Psoas muscle (tissue), 8 donors: ENCODE measurements around the gene LETM1. TPM values are rescaled to one million over a fixed set of nuclear protein-coding genes. Genes with fewer than 3 reads are reported as not detected.
A peak's percentile ranks its signal among the peaks of the same experiment; 100 is the strongest.

Experiments
- ATAC-seq, 4 donors: fragments of 200-7000 bp; cut with Tn5 transposase; one replicate each; pipeline ENCODE4 v1.9.1; 2020; ENCODE audit warnings: moderate library complexity in 3 of 4, mild to moderate bottlenecking in 2 of 4
- DNase-seq, 2 donors: peaks; one replicate each; pipeline ENCODE4 v3.0.0-alpha.2; 2020
- H3K27ac ChIP-seq: fragments of 200-600 bp; one replicate; pipeline ENCODE4 v1.8.0; 2022
- H3K27me3 ChIP-seq, 3 donors: fragments of 200-600 bp in 1 of 3; one replicate each; pipeline versions ENCODE4 v1.6.1 to v1.8.0; 2013 to 2022; ENCODE audit warnings: low read length in 2 of 3, mild to moderate bottlenecking in 2 of 3, moderate library complexity in 1 of 3; ENCODE audit not compliant: insufficient read depth in 3 of 3
- H3K36me3 ChIP-seq, 2 donors: fragments of 200-600 bp in 1 of 2; one replicate each; pipeline versions ENCODE4 v1.6.1 to v1.8.0; 2013 to 2022; ENCODE audit warnings: low read depth in 1 of 2, mild to moderate bottlenecking in 1 of 2, moderate library complexity in 1 of 2; ENCODE audit not compliant: insufficient read depth in 1 of 2
- H3K4me1 ChIP-seq: fragments of 200-600 bp; one replicate; pipeline ENCODE4 v1.8.0; 2022
- H3K4me3 ChIP-seq: fragments of 200-600 bp; one replicate; pipeline ENCODE4 v1.8.0; 2022; ENCODE audit warnings: mild to moderate bottlenecking
- H3K9me3 ChIP-seq: fragments of 200-600 bp; one replicate; pipeline ENCODE4 v1.8.0; 2022
- CTCF ChIP-seq: fragments of 200-600 bp; IDR thresholded peaks from one replicate; pipeline ENCODE4 v1.8.0; 2022; ENCODE audit warnings: antibody characterized with exemption
- WGBS, 3 donors: extraction: QIAGEN DNeasy Blood & Tissue Kit; methylation state at CpG; one replicate each; pipeline versions ENCODE4 v1.1.6 to v1.1.7; 2013; 5-methylcytosine and 5-hydroxymethylcytosine counted together
- intact Hi-C, 2 donors: fragments of 100-400 bp; cut with DNase I; formaldehyde crosslinking; loops; one replicate each; pipeline versions ENCODE4 v1.11.0 to v1.14.2; 2022
- polyA plus RNA-seq, 3 donors: library from polyadenylated mRNA; stranded (reverse); fragments of 200-250 nt; gene quantifications; one replicate each; pipeline ENCODE4 v1.2.3, GENCODE V29; 2013
- total RNA-seq, 4 donors: library from RNA; stranded (reverse); fragmentation: NEBNext Ultra II Directional in 2 of 4; extraction: Animal tissue kit (Norgen Biotek cat#: 25700) in 2 of 4; gene quantifications; one replicate each; pipeline versions ENCODE4 v1.2.1 to v1.2.4, GENCODE V29; 2021 to 2023
- donor health status: healthy with polysubstance abuse.
- donor health status: DM: no; HTN: no; CAD: no; lungs with moderate emphysema.
- donor health status: Bipolar disorder and iron deficiency.
- donor health status: healthy.
- donor health status: DM: yes; HTN: yes; CAD: no.
- donor health status: DM: no; HTN: no; CAD: no.
- donor health status: DM: no; HTN: no; CAD: no.
- donor health status: DM: yes; HTN: yes; CAD: no.

Gene LETM1
- total and polyA plus RNA-seq, 7 donors = 14.1 to 50.3 (median 26.8) TPM

DNA sequence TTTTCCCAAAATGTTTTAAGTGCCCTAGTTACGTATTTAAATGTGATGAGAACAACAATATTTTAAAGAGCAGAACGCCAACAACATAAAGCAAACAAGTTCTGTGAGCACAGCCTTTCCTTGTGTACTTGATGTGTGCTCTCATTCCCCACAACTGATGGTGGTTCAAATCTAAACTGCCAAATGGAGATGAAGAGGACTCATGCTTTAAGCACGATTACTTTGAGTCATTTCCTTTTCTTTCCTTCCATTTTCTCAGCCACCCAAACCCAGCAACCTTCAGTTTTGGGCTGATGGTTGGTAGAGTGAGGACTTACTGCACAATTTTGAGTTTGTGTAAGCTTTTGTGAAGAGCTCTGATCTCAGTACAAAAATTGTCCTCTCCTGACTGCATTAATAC, 16.9 kb upstream of the LETM1 start:
- intact Hi-C loops = no loop called here
- DNase-seq (no peak), ATAC-seq (no peak)
- Histone ChIP-seq H3K36me3 (no peaks in the 10 kb centered on the region), H3K4me3 (peak overlapping the region; percentile 84), H3K27me3 (no peaks in the 10 kb centered on the region), H3K27ac (no peak overlapping the region), H3K9me3 (no peaks in the 10 kb centered on the region), H3K4me1 (peaks cover 22% of the 10 kb centered on the region)
- TF ChIP-seq CTCF = no peak
- WGBS, 3 donors = 52 to 61% (median 59%) methylated on average over 3 of the region's 3 CpGs

DNA sequence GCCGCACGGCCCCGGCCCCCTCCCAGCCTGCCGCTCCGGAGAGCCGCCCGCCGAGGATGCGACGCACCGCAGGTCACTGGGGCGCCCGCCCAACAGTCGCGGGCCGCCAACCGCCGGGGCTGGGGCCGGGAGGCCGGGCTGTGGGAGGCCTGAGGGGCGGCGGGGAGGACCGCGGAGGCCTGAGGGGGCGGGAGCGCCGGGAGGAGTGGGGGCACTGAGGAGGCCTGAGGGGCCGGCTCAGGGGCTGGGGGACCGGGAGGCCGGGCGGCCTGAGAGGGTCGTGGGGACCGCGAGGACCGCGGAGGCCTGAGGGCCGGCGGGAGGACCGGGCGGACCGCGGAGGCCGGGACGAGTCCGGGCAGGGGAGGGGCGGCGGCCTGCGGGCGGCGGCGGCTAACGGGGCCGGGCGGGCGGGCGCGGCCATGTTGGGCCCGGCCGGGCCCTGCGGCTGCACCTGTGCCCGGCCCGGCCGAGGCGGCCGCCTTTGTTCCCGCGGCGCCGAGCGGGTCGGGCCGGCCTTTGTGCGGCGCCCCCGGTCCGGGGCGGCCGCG, 15.6 kb upstream of the LETM1 start:
- DNase-seq (peak in 1 of 2 donors; percentile 66), ATAC-seq (peak; percentile 13 to 36 (median 20))
- peak overlapping the region; percentile 84 for H3K4me3 ChIP-seq
- no peaks in the 10 kb centered on the region for H3K9me3 ChIP-seq
- H3K4me1 ChIP-seq = peaks cover 22% of the 10 kb centered on the region
- H3K36me3 ChIP-seq = no peaks in the 10 kb centered on the region
- TF ChIP-seq CTCF = no peak
- H3K27me3 ChIP-seq = peaks cover 0 to 2% (median 0%) of the 10 kb centered on the region in 3 donors
- intact Hi-C loops = no loop called here
- peak overlapping the region; percentile 86 for H3K27ac ChIP-seq
- 0 to 1% (median 0%) methylated on average over 6 to 79 of the region's 79 CpGs for WGBS, 3 donors

- 0 to 1% (median 0%) methylated on average over 23 to 155 of the region's 155 CpGs for WGBS, 3 donors
- Histone ChIP-seq H3K9me3 (no peaks in the 10 kb centered on the region), H3K4me1 (peaks cover 22% of the 10 kb centered on the region), H3K36me3 (no peaks in the 10 kb centered on the region), H3K4me3 (peak within 1 kb of the TSS; percentile 89), H3K27me3 (peaks cover 0 to 9% (median 3%) of the 10 kb centered on the region in 3 donors), H3K27ac (peak within 1 kb of the TSS; percentile 95)
- TF ChIP-seq CTCF = no peak
- peak; percentile 90 to 94 for DNase-seq
- intact Hi-C loops = no loop called here
- peak; percentile 89 to 90 (median 90) for ATAC-seq
Observed at GRCh38 chr4:1870578-1871443, 14.9 kb upstream of the LETM1 start, which contains the start of gene NSD2. Gene NSD2, plus strand, starts transcription at chr4:1871393. Its CDS starts 29,262 bp downstream, at chr4:1900655.

DNA sequence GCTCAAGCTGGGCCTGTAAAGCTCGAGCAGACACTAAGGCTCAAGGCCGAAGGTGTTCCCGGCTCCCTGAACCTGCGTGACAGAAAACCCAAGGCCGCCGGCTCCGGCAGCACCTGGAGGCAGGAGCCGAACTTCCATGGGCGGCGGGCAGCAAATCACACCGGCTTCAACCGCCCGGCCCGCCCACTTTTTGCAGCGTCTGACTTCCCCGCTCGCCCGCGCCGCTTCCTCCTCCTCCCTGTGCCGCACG, 14.3 kb upstream of the LETM1 start:
- no peak for TF ChIP-seq CTCF
- H3K36me3 ChIP-seq = no peaks in the 10 kb centered on the region
- intact Hi-C loops = no loop called here
- WGBS, 3 donors = 1 to 5% (median 1%) methylated on average over 13 to 22 of the region's 22 CpGs
- peaks cover 22% of the 10 kb centered on the region for H3K4me1 ChIP-seq
- peak; percentile 85 to 87 for DNase-seq
- peak; percentile 61 to 80 (median 64) for ATAC-seq
- H3K27ac ChIP-seq = peak overlapping the region; percentile 95
- peaks cover 0 to 13% (median 7%) of the 10 kb centered on the region in 3 donors for H3K27me3 ChIP-seq
- no peaks in the 10 kb centered on the region for H3K9me3 ChIP-seq
- peak overlapping the region; percentile 89 for H3K4me3 ChIP-seq
